Astrocyte of the spinal cord (primary cell): ENCODE measurements around the gene BRME1.

Experiments
- DNase-seq: peaks from one replicate; pipeline ENCODE4 v3.0.0; 2011; ENCODE audit warnings: low read depth, low spot score
- H3K4me3 ChIP-seq: 2 replicates; pipeline ENCODE4 v1.5.1; 2011; ENCODE audit warnings: low read depth, mild to moderate bottlenecking, low read length, moderate library complexity
- CTCF ChIP-seq: IDR thresholded peaks from 2 replicates; pipeline ENCODE4 v1.5.1; 2012; ENCODE audit warnings: low read depth, mild to moderate bottlenecking, low read length, inconsistent platforms
- in situ Hi-C: cut with HindIII; loops from 2 replicates; pipeline ENCODE4 v1.10.0; 2017; ENCODE audit warnings: low sequenced_read_pairs

The BRME1 gene

GRCh38 chr19:13902993-13903555, 2.8 kb downstream of the BRME1 start:
- in situ Hi-C loops, result no loop called here
- DNase-seq, result no peak
- no peak overlapping the region for H3K4me3 ChIP-seq
- TF ChIP-seq CTCF, result peak; percentile 47

- peak; percentile 26 for DNase-seq
- no peak overlapping the region for H3K4me3 ChIP-seq
- no peak for TF ChIP-seq CTCF
- in situ Hi-C loops, result loop anchor here (25.0 kb wide), 1 partner anchor 187 kb away; the partner anchor contains the start of genes C19orf67 and SAMD1
Observed at GRCh38 chr19:13899912-13900584, 5.9 kb downstream of the BRME1 start.

- DNase-seq, result no peak
- no peak for TF ChIP-seq CTCF
- in situ Hi-C loops, result loop anchor here (25.0 kb wide), 1 partner anchor 188 kb away; the partner anchor contains the start of genes C19orf67 and SAMD1
- H3K4me3 ChIP-seq, result no peak overlapping the region
Observed at GRCh38 chr19:13899393-13899792, 6.5 kb downstream of the BRME1 start.

GRCh38 chr19:13896227-13896626, 9.7 kb downstream of the BRME1 start:
- no peak for TF ChIP-seq CTCF
- no peak for DNase-seq
- no peak overlapping the region for H3K4me3 ChIP-seq
- in situ Hi-C loops, result loop anchor here (25.0 kb wide), 1 partner anchor 191 kb away; the partner anchor contains the start of genes C19orf67 and SAMD1

GRCh38 chr19:13894552-13894951, 11.4 kb downstream of the BRME1 start:
- in situ Hi-C loops, result loop anchor here (25.0 kb wide), 1 partner anchor 193 kb away; the partner anchor contains the start of genes C19orf67 and SAMD1
- DNase-seq, result no peak
- no peak for TF ChIP-seq CTCF
- H3K4me3 ChIP-seq, result no peak overlapping the region

GRCh38 chr19:13892870-13893269, 13.0 kb downstream of the BRME1 start:
- no peak overlapping the region for H3K4me3 ChIP-seq
- in situ Hi-C loops, result loop anchor here (25.0 kb wide), 1 partner anchor 194 kb away; the partner anchor contains the start of genes C19orf67 and SAMD1
- TF ChIP-seq CTCF, result no peak
- no peak for DNase-seq
